GM21390 (cell line): ENCODE results near the gene DEPDC7.
A peak's percentile ranks its signal among the peaks of the same experiment; 100 is the strongest.
"Not testable (repeated sequence)": the region's sequence is repeated elsewhere in the genome, so short reads cannot be mapped to it uniquely, and the experiment has no call there.

ENCODE experiments used
- ATAC-seq: cut with Tn5 transposase; IDR thresholded peaks from one replicate; pipeline ENCODE4 v1.9.1; 2021; ENCODE audit not compliant: unreplicated experiment

The DEPDC7 gene

DNA sequence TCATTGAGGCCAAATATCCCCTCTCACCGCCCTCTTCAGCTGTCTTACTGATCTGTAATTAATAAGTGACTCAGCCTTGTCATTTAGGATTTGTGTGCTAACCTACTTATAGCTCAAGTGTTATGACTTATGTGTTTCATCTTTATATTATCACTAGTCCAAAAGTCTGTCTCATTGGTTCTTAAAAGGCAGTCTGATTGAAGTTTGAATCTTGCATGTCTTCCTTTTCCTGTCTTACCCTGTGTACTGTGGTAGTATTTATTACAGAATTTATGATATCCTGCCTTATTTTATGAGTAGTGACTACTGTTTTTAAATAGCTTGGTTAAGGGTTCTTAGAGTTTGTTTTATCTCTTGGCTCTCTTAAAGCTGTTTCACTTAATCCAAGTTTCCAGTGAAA is 6.3 kb downstream of the DEPDC7 start:
- no peak for ATAC-seq

GRCh38 chr11:33025339-33025722 is 9.7 kb downstream of the DEPDC7 start:
- no peak for ATAC-seq

GRCh38 chr11:33027233-33027632 is 11.6 kb downstream of the DEPDC7 start:
- ATAC-seq: no peak

DNA sequence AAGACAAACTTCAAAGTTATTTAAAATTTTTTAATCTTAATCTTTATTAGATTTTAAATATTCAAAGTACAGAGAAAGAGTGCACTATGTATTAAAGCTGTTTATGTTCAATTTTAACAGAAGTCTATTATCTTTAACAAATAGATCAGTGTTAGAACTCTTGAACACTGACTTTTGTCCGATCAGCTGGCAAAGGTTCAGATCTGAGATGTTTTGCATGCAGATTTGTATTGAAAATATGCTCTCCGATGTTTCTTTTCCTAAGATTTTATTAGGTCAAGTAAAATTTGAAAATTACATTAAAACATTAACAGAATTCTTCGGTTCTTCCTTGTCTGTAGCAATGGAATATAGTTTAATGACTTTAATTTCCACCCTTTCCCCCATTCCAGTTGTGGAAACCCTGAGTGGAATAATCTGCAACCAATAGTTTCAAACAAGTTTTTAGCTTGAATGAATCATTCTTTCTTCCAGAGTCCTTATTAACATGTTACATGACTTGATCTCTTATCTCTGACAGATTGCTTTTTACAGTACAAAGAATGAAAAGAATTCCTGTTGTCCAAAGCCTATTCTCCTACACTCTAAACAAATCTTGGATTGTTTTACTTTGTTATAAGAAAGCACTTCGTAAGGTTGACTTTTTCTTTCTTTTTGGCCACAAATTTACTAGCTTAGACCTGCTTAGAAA is 12.3 kb downstream of the DEPDC7 start:
- no peak for ATAC-seq

DNA sequence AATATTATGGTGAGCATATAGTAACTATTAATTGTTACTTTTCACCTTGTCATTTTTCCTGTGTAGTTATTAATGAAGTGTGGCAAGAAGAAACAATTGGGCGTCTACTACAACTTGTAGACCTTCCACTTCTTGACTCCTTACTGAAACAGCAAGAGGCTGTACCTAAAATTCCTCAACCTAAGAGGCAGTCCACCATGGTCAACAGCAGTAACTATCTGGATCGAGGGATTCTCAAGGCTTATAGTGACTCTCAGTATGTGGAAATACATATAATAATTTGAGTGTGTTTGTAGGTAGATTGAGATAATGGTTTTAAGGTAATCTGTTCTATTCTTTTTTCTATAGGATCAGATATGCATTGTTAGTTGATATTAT is 12.8 kb downstream of the DEPDC7 start:
- ATAC-seq: no peak

- ATAC-seq: not testable (repeated sequence)
These were observed 13.5 kb downstream of the DEPDC7 start for GRCh38 chr11:33029218-33029617.

- ATAC-seq: no peak
These were observed 17.8 kb downstream of the DEPDC7 start for GRCh38 chr11:33033493-33033892.

DNA sequence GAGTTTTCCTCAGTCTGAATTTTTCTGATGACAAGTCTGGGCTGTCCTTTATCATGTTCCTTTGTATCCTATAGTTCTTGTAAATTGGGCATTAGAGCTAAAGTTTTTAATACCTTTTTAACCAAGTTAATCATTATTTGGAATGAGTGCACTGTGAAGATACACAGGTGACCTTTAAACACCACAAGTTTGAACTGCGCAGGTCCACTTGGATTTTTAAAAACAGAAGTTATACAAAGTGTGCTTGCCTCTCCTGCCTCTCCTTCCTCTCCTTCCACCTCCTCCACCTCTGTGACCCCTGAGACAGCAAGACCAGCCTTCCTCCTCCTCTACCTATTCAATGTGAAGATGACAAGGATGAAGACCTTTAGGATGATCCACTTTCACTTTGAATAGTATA is 19.3 kb downstream of the DEPDC7 start:
- ATAC-seq: no peak

GRCh38 chr11:33039274-33040032 is 23.8 kb downstream of the DEPDC7 start, which contains the start of gene TCP11L1:
TCP11L1 (plus strand) TSS chr11:33039572; CDS start chr11:33043774, 4,202 bp downstream.
- peak; percentile 75 for ATAC-seq

GRCh38 chr11:33040033-33040861 is 24.6 kb downstream of the DEPDC7 start:
- peak; percentile 22 for ATAC-seq

GRCh38 chr11:33040862-33041453 is 25.3 kb downstream of the DEPDC7 start:
- ATAC-seq: no peak

- no peak for ATAC-seq
These were observed 27.6 kb downstream of the DEPDC7 start for GRCh38 chr11:33043221-33043830.

DNA sequence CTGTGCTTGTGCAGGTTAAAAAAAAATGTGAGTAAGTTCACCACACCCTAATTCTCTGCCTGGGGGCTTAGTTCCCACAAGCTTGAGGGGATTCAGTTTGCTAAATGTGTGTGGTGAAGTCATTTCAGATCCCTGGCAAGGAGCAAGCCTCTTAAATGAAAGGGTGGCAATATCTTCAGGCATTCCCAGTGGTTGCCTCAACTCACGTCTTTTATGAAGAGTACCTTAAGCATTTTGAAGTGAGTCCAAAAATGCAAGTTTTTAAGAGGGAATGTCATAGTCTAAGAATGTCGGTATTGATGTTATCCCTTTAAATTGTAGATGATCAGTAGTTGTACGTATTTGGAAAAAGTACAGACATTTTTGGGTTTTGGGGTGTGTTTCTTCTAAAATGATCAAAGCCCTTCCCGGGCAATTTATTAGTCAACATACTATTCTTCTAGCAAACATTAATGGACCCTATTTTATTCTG is 28.6 kb downstream of the DEPDC7 start:
- no peak for ATAC-seq

- ATAC-seq: no peak
These were observed 30.0 kb downstream of the DEPDC7 start for GRCh38 chr11:33045551-33046255.

- ATAC-seq: not testable (repeated sequence)
These were observed 33.0 kb downstream of the DEPDC7 start for GRCh38 chr11:33048701-33049100.

DNA sequence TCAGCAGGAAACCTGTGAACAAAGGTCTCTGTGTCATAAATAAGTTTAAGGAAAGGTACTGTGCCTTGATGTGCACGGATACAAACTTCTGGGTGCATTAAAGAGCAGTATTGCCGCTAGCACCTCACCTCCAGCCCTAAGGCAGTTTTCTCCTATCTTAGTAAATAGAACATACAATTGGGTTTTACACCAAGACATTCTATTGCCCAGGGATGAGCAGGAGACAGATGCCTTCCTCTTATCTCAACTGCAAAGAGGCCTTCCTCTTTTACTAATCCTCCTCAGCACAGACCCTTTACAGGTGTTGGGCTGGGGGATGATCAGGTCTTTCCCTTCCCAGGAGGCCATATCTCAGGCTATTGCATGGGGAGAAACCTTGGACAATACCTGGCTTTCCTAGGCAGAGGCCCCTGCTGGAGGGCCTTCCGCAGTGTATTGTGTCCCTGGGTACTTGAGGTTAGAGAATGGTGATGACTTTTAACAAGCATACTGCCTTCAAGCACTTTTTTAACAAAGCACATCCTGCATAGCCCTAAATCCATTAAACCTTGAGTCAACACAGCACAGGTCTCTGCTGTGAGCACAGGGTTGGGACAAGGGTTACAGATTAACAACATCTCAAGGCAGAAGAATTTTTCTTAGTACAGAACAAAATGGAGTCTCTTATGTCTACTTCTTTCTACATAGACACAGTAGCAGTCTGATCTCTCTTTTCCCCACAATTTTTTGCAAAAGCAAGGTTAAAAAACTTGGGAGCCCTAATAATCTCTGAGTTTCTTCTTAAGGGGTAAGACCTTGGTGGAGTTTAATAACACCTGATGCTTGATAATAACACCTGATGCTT is 34.1 kb downstream of the DEPDC7 start:
- not testable (repeated sequence) for ATAC-seq

GRCh38 chr11:33052231-33052630 is 36.6 kb downstream of the DEPDC7 start:
- ATAC-seq: no peak

- ATAC-seq: no peak
These were observed 39.7 kb downstream of the DEPDC7 start for GRCh38 chr11:33055375-33055774.

- ATAC-seq: no peak
These were observed 41.6 kb downstream of the DEPDC7 start for GRCh38 chr11:33057284-33057683.
